Activated T-cell treated with anti-CD3 and anti-CD28 coated beads, Interleukin-2, amount 50 U/mL, for 48 hours (primary cell): ENCODE data around the gene HS6ST1.

Experiments used
- DNase-seq, 2 experiments: peaks; one replicate each; pipeline ENCODE4 v3.0.0-alpha.2; 2020

HS6ST1 gene

GRCh38 chr2:128298286-128298685 lies 20.4 kb downstream of the HS6ST1 start:
- DNase-seq, result no peak

GRCh38 chr2:128293870-128294455 lies 24.7 kb downstream of the HS6ST1 start:
- DNase-seq, result no peak

DNA sequence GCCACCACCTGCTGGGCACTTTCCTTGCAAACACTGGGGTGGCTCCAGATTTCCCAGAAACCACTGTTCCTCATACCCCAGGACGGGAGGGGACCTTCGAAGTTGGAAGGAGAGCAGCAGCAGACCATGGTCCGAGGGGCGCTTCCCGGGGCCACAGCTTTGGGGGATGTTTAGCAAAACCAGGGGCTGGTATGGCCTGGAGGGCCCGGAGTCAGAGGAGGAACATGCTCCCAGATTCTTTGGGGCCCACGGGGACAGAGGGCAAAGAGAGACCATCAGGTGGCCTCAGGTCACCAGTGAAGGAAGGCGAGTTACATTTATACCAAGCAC lies 25.3 kb downstream of the HS6ST1 start:
- no peak for DNase-seq

GRCh38 chr2:128292599-128293425 lies 25.9 kb downstream of the HS6ST1 start:
- DNase-seq, result no peak

DNA sequence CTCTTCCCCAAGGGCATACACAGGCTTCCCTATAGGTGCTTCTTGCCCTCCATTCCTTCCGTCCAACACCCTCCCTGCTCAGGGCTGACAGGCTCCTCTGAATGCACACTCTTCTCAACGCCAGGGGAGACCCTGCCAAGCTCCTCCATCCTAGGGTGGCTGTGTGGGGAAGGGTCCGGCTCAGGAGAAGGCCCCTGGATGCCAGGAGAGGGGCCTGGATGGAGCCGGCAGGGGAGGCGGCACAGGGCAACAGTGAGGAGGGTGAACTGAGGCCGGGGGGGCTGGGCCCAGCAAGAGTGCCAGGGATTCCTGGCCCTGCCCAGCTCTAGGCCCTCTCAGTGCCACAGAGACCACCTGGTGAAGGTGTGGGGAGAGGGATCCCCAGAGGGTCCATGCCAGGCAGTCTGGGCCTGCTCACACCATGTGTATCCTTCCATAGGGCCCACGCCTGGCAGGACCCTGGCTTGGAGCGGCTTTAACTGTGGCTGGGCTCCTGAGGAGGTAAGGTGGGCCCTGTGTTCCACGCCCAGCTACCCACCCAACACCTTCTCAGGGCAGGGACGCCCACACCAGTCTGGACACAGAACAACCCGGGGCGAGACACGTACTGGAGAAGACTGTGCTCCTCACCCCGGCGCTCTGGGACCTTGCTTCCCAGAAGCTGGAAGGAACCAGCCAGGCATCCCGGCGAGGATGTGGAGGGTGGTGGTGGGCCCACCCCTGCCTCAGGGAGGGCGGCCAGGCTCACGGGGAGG lies 26.6 kb downstream of the HS6ST1 start:
- no peak for DNase-seq

DNA sequence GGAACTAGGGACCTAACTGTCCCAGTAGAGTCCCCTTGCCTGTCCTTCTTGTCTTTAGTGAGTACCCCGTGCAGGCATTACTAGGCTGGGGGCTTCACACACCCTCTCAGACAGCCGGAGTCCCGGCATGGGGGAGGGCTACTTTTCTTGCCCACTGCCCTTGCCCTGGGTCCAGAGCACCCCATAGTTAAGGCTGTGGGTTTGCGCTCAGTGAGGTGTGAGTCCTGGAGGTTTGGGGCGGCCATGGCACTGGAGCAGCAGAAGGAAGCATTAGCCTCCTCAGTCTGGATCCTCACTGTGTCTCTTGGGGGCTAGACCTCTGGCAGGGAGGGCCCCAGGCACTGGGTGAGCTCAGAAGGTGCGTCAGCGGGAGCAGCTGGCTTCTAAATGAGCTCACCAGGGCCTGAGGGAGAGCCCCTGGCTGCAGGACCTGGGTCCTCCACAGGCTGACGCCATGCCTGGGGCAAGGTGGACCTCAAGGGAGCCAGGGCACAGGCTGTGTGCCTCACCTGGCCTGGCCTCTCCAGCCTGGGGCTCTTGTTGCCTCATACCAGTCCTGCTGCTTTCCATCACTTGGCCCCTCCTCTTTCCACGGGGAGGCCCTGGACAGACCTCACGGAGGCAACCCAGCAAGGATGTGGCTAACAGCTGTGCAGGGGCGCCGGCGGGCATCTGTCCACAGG lies 27.4 kb downstream of the HS6ST1 start:
- no peak for DNase-seq

- DNase-seq, result no peak
Observed at GRCh38 chr2:128290356-128290755, 28.3 kb downstream of the HS6ST1 start.

GRCh38 chr2:128289439-128289838 lies 29.2 kb downstream of the HS6ST1 start:
- DNase-seq, result no peak

DNA sequence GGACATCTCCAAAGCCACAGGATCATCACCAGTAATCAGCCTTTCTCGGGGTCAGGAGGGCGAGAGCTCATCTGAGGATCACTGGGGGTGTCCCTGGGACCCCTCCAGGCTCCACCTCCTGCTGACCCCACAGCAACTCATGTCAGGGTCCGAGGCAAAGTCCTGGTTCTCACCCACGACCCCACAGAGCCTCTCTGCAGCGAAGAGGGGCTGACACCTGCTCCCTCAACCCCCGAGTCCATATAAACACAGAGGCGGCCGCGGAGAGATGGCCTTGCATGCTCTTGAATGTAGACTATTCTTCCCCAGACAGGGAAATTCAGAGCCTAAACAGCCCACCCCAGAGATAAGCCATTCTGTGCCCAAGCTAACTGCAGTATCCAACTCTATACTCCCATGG lies 29.9 kb downstream of the HS6ST1 start:
- no peak for DNase-seq

- no peak for DNase-seq
Observed at GRCh38 chr2:128287780-128288735, 30.6 kb downstream of the HS6ST1 start.

DNA sequence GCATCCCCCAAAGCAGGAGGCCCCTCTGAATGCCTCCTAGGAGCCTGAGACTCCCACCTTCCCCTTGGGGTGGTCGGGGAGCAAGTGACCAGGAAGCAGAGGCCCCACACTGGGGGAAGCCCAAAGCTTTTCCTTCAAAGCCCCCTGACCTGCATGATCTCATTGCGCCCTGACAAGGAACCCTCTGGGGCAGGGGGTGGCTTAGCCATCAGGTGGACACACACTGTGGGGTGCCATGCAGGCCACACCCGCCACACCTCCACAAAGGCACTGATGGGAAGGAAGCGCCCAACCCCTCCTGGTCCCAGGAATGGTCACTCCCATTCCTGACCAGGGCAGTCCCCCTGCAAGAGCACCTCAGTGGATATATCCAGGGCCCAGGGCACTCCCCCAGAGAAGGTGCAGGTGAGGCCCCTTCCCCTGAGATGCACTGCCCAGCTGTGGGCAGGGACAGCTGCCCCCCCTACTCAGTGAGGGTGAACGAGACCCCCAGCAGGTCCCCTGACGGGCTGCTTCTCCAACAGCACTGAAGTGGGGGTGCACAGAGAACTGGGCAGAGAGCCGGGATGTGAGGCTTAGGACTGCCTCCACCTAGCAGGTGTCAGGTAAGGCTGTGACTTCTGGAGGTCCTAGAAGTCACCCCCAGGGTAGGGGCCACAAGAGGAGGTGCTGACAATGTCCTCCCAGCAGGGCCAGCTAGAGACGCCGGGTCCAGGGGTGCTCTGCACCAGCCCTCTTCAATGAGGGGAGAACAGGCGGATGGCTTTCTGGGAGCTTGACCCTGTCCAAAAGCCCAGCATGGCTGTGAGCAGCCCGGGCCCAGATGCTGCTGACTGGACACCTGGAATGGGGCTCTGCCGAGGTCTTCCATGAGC lies 31.5 kb downstream of the HS6ST1 start:
- DNase-seq, result no peak

DNA sequence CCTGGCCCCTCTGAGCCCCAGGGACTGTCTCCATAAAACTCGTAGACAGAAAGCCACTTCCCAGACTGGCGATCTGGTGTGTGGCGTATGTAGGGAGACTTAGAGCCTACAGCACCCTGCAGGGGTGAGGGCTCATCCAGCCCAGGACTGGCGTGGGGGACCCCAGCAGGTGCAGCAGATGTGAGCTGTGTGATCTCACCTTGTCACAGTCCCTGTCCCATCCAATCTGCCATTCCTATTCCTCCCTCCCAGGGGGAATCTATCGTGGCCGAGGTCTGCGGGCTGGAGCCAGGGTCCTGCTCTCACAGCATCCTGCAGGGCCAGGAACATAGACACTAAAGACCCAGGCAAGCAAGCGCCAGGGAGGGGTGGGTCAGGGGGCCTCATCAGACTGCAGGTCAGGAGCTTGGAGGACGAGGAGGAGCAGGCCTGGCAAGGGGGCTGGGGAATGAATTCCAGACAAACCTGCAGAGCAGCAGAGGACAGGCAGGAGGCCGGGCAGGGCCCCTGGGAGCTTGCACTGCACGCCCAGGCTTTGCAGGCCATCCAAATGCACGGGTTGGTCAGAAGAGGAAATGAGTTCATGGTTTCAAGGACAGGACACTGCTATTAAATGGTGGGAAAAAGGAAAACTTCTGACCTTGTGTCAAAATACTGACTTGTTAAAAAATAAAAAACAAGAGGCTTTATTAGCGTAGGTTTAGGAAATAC lies 32.5 kb downstream of the HS6ST1 start:
- no peak for DNase-seq

DNA sequence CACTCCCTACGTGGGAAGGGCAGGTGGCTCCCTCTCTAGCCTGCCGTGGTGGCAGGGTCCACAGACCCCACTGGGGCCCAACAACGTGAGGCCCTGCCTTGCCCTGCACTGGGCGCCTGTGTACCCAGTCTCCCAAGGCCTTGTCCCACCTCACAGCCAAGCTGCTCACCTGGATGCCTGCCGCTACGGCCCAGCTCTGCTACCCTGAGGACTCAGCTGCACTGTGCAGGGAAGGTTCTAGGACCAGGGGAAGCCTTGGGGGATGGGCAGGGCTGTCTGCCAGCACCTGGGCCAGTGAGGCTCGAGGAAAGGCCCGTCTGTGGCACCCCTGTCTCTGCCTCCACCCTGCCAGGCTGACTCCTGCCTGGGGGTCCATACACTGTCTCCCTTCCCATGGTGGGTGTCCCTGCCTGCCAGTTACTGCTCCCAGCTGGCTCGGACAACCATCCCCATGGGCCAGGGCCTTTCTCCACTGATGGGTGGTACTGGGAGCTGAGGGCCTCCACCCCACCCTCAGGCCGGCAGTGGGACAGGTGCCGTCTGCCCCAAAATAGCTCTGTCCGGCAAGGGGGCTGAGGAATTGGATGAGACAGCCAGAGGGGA lies 33.2 kb downstream of the HS6ST1 start:
- DNase-seq, result no peak

DNA sequence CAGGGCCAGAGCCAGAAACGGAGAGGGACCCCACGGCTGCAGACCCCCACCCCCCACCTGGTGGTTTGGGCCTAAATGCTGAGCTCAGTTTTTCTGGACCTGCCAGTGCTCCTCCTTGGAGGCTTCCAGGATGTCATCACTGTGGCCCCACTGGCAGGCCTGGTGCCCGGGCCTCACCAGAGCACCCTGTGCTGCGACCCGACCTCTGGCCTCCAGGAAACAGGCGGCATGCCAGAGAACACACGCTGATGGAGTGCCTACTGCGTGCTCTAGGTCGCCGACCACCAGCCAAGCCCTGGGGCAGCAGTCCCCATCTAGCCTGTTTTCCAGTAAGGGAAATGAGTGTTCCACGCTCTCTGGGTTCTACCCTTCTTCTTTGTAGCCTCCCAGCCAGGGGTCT lies 33.8 kb downstream of the HS6ST1 start:
- no peak for DNase-seq

- no peak for DNase-seq
Observed at GRCh38 chr2:128284037-128284441, 34.6 kb downstream of the HS6ST1 start.

DNA sequence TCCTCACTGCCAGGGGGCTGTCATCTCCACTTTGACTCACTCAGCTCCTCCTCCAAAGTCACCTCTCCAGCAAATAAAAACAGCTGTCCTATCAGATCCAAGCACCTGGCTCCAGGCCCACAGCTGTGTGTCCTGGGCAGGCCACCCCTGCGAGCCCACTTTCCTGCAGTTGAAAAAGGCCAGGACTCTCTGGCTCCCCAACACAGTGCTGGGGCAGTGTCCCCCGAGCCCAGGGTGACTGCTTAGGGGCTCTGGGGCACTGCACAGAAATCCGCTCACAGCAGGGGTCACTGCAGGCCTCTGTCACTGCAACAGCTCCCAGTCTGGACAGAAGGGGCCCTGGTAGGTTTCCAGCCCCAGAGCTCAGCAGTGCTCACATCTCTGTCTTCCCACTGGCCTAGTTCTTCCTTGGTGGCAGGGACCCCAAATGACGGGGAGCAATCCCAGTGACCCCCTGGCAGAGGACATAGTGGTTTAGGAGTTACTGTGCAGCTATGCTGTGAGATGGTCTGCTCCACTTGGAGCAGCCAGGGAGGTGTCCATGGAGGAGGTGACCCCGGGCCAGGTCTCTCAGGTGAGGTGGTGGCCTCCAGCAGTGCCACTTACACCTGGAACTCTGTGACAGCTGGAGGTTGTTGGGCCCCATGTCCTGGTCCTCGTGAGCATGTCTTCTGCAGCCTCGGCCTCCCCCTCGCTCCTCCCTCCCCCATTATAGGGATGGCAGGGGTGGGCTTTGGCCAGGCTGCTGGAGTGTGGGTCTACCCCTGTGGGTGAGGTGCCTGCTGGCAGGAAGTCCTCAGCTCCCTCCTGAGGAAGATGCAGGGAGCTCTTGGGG lies 35.5 kb downstream of the HS6ST1 start:
- no peak for DNase-seq

DNA sequence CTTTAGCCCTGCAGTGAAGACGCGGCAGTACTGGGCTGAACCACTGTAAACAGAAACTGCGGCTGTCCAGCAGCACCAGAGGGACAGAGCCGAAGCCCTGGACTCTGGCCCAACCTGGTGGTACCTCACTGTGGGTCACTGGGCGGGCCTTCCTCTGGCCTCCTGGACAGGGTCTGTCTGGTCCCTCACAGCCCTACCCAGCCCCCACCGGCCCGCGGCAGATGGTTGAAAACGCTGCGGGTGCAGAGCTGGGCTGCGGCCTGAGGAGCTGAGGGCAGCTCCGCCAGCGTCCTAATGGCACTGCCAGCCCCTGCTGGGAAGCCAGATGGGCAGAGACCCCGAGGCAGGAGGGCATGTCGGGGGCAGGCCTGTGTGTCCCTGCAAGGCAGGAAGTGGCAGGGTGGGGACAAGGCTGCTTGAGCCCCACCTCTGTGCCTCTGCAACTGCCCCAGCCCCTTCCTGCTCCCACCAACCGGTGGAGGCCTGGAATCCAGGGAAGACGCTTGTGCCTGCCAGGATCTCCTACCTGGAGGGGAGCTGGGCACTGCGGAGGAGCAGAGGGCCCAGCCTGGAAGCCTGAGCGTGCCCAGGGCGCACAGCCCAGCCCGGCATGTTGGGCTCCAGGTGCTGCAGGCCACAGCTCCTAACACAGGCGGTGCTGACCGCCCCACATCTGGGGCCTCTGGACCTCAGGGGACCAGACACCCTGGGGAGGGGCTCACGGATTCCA lies 36.3 kb downstream of the HS6ST1 start:
- DNase-seq, result no peak

- DNase-seq, result no peak
Observed at GRCh38 chr2:128281852-128282245, 36.8 kb downstream of the HS6ST1 start.
